Neural cell (in vitro differentiated cells): ENCODE measurements around the gene TAOK1.

Source experiments
- EZH2 ChIP-seq: fragments of 200-600, 300-800 bp; shearing (Covaris generic), sonication (generic); IDR thresholded peaks from 2 replicates; pipeline ENCODE4 v1.6.1; 2014; ENCODE audit warnings: antibody characterized with exemption, low read length, borderline replicate concordance, mild to moderate bottlenecking; ENCODE audit not compliant: insufficient read depth, poor library complexity, severe bottlenecking
- TF ChIP-seq, protein P1 (sequence below): fragments of 450-650 bp; IDR thresholded peaks from 2 replicates; pipeline ENCODE4 v1.5.1; 2014; ENCODE audit warnings: antibody characterized with exemption, mild to moderate bottlenecking, moderate library complexity; ENCODE audit not compliant: poor library complexity, severe bottlenecking

DNA sequence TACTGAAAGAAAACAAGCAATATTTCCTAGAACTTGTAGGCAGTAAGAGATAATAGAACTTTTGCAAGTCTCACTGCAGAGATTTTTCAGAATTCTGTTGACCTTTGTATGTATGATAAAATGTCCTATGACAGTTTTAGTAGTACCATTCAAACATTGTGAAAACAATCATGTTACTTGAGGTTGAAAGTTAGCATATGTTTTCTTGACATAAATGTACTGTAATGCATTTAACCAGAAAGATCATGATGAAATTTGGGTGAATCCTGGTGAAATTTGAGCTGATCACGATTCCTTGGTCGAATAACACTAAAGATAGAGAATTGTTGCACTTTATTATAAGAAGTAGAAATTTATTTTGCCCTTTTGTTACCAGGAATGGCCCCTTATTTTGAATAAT, 85.7 kb downstream of the TAOK1 start:
- TF ChIP-seq, protein P1, sequence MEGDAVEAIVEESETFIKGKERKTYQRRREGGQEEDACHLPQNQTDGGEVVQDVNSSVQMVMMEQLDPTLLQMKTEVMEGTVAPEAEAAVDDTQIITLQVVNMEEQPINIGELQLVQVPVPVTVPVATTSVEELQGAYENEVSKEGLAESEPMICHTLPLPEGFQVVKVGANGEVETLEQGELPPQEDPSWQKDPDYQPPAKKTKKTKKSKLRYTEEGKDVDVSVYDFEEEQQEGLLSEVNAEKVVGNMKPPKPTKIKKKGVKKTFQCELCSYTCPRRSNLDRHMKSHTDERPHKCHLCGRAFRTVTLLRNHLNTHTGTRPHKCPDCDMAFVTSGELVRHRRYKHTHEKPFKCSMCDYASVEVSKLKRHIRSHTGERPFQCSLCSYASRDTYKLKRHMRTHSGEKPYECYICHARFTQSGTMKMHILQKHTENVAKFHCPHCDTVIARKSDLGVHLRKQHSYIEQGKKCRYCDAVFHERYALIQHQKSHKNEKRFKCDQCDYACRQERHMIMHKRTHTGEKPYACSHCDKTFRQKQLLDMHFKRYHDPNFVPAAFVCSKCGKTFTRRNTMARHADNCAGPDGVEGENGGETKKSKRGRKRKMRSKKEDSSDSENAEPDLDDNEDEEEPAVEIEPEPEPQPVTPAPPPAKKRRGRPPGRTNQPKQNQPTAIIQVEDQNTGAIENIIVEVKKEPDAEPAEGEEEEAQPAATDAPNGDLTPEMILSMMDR = no peak
- TF ChIP-seq EZH2 = no peak
